GM18870 (cell line): ENCODE results near the gene CCP110.

Experiments
- ATAC-seq: cut with Tn5 transposase; IDR thresholded peaks from one replicate; pipeline ENCODE4 v1.9.1; 2021; ENCODE audit warnings: moderate library complexity; ENCODE audit not compliant: unreplicated experiment

CCP110 gene

DNA sequence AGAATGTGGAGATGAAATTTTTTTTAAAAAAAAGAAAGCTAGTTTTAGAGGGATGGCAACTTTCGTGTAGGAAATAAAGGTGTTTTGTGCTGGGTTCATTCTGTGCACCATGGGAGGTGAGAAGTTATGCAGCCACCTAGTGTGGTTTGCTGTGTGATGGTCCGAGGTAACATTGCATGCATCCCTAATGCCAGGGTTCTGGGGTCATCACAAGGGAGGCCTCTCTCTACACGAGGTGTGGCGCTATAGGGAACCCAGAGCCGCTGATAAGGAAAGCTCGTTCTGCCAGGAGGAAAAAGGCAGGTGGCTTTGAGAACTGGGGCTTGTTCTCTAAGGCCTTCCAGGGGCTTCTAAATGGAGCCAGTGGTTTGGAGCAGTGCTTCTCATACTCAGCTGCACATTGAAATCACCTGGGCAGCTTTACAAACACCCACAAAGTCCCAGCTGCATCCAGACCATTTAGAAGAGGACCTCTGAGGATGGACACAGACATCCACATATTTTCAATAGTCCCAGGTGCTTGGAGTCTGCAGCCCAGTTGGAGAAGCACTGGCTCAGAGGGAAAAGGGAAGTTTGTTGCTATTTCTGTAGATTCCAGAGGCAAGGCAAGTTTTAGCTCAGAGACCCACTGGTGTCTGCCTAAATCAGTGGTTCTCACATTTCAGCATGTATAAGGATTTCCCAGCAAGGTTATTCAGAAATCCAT is 75.2 kb downstream of the CCP110 start:
- ATAC-seq: no peak

DNA sequence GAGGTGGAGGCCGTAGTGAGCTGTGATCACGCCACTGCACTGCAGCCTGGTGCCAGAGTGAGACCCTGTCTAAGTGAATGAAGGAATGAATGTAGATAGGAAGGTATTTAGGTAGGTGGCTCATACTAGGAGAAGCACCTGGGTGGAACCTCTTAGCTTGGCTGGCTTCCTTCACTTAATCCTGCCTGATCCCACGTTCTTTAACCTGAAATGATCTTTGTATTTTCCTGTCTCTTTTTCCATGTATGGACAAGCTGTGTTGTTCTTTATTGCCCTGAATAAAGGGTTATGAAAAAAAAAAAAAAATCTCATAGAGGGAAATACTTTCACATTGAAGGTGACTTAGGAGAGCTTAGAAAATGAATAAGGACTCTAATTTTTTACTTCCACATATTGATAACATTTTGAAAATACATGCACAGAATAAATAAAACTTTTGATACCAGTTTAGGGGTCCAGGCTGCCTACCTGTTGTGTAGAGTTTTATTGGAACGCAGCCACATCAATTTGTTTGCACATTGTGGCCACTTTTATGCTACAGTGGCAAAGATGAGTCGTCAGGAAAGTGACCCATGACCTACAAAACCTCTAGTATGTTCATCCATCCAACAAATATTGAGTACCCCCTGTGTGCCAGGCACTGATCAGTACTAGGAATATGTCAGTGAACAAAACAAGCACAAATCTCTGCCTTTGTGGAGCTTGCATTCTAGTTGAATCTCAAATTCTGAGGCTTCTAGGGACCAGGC is 76.4 kb downstream of the CCP110 start:
- ATAC-seq: no peak

DNA sequence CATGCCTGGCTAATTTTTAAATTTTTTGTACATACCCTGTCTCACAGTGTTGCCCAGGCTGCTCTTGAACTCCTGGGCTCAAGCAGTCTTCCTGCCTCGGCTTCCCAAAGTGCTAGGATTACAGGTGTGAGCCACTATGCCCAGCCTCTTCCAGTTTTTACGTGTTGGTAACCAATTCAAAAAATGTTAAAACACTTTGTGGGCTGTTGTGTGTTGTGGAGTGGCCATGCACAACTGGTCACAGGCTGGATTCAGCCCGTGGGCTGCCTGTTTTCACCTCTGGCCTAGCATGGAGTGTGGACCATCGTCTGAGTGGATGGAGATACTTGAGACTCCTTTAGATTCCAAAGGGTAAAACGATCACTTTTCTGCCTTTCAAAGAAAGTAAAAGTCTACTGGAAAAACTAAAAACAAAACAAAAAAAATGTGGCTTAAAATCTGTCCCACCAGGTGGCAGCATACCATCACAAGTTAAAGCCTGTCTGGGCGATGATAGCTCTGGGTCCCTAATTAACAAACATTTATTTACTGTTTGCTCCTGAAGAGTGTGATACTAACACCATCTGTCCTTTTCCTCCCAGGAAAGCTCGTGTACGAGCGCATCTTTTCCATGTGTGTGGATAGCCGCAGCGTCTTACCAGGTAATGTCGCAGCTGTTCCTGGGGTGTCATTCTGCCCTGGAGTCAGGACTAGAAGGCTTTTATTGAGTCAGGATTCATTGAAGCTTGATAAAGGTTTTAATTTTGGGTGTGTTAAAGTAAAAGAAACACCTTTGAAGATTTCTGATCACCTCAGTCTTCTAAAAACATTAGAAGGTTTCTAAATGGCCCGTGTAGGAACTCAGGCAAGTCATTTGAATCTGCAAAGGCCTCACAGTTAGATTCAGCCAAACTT is 77.6 kb downstream of the CCP110 start:
- ATAC-seq: no peak
